ENCODE data around the gene KLHL14.

Gene KLHL14

DNA sequence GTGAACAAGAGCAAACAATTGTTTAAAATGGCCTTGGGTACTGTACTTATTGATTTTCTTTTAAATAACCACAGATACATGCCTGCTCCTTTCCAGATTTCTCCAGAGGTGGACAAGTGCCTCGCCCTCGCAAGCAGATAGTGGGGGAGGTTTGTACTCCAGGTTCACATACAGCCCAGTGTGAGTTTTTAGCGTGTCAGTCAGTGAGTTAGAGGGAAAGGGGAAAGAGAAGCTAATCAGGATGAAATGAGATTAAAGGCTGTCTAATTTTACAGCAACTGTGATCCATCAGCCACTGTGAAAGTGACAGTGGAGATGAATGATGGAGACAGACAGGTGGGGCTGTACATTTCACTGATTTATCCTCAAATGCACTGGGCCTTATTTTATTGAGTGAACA is 74.7 kb downstream of the KLHL14 start:
- ChIA-PET CTCF (no interaction called here), POLR2A (no interaction called here)
- TF ChIP-seq, protein P1, sequence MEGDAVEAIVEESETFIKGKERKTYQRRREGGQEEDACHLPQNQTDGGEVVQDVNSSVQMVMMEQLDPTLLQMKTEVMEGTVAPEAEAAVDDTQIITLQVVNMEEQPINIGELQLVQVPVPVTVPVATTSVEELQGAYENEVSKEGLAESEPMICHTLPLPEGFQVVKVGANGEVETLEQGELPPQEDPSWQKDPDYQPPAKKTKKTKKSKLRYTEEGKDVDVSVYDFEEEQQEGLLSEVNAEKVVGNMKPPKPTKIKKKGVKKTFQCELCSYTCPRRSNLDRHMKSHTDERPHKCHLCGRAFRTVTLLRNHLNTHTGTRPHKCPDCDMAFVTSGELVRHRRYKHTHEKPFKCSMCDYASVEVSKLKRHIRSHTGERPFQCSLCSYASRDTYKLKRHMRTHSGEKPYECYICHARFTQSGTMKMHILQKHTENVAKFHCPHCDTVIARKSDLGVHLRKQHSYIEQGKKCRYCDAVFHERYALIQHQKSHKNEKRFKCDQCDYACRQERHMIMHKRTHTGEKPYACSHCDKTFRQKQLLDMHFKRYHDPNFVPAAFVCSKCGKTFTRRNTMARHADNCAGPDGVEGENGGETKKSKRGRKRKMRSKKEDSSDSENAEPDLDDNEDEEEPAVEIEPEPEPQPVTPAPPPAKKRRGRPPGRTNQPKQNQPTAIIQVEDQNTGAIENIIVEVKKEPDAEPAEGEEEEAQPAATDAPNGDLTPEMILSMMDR (IDR thresholded peaks at IDR 0.05; ENCODE audit: insufficient read depth, low read length, missing control alignments) = no peak
- DNase-seq (ENCODE audit: low read depth, low spot score) = no peak
- H3K4me3 ChIP-seq (ENCODE audit: low read depth, low read length) = no peak overlapping the region

DNA sequence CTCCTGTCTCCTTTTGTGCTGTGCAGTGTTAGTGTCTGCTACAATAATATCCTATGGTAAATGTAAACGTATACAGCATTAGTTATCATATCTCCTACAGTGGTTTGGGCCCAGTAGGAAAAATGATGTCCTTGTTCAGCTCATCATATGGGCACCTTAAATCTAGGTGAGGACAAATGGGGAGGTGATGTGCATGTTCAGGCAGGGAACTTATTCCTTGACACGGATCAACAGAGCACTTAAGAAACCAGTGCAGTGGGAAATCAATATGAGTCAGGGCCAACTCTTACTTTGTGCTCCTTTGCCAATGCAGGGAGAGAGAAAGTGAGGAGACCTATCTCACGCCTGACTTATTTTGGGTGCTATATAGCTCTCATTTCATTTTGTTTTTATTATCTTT is 76.4 kb downstream of the KLHL14 start:
- CTCF ChIA-PET = no interaction called here
- no peak for DNase-seq (ENCODE audit: low read depth, low spot score)
- no peak overlapping the region for H3K4me3 ChIP-seq (ENCODE audit: low read depth, low read length)
- POLR2A ChIA-PET = no interaction called here
- TF ChIP-seq, protein P1 (IDR thresholded peaks at IDR 0.05; ENCODE audit: insufficient read depth, low read length, missing control alignments) = no peak

DNA sequence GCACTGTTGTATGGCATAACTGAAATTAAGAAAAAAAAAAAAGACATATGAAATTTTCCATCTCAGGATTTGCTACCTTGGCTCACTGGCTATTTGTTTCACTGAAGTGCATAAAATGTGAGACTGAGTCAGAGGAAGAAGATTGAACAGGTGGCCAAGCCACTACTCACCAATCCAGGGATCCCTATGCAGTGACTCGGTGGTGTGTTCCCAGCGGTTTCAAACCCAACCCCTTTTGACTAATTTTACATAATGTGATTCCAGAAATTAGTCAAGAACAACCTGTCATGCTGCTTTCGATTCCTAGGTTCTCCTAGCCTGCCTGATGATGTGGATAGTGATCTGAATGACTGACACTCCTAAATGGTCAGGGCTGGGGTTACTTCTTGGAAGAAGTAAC is 77.3 kb downstream of the KLHL14 start:
- ChIA-PET CTCF (no interaction called here), POLR2A (no interaction called here)
- no peak for DNase-seq (ENCODE audit: low read depth, low spot score)
- H3K4me3 ChIP-seq (ENCODE audit: low read depth, low read length) = no peak overlapping the region
- TF ChIP-seq, protein P1 (IDR thresholded peaks at IDR 0.05; ENCODE audit: insufficient read depth, low read length, missing control alignments) = no peak

DNA sequence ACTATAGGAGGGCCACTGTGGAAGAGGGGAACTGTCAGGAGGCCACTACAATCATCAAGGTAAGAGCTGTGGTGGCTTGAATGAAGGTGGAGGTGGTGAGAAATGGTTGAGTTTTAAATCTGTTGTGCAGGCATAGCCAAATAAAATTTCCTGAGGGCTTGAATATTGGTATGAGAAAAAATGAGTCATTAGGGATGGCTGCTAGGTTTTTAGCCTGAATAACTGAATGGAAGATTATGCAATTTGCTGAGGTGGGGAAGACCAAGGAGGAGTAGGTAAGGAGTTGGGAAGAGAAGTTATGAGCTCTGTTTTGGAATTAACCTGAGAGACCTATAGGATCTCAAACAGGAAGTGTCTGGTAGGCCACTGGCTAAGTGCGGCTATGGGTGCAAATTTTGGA is 84.0 kb downstream of the KLHL14 start:
- CTCF ChIA-PET = no interaction called here
- no peak for DNase-seq (ENCODE audit: low read depth, low spot score)
- POLR2A ChIA-PET = no interaction called here
- H3K4me3 ChIP-seq (ENCODE audit: low read depth, low read length) = no peak overlapping the region
- TF ChIP-seq, protein P1 (IDR thresholded peaks at IDR 0.05; ENCODE audit: insufficient read depth, low read length, missing control alignments) = no peak

DNA sequence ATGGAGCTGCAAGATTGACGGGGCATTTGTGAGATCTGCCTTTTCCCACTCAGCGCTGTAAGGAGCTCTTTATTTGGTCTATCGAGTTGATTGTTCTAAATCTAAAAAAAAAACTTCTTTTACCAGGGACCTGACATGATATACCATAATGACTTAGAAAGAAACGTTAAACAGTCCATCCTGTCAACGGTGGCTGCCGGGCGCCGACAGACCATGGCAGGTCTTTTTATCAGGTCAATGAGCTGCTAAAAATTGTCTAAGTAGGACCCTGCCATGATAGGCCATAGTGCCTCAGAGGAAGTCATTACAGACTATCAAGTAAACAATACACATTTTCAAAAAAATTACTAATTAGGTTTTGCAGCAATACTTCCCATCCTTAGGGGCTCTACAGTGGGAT is 87.9 kb downstream of the KLHL14 start:
- H3K4me3 ChIP-seq (ENCODE audit: low read depth, low read length) = no peak overlapping the region
- TF ChIP-seq, protein P1 (IDR thresholded peaks at IDR 0.05; ENCODE audit: insufficient read depth, low read length, missing control alignments) = no peak
- CTCF ChIA-PET = no interaction called here
- DNase-seq (ENCODE audit: low read depth, low spot score) = no peak
- POLR2A ChIA-PET = no interaction called here

DNA sequence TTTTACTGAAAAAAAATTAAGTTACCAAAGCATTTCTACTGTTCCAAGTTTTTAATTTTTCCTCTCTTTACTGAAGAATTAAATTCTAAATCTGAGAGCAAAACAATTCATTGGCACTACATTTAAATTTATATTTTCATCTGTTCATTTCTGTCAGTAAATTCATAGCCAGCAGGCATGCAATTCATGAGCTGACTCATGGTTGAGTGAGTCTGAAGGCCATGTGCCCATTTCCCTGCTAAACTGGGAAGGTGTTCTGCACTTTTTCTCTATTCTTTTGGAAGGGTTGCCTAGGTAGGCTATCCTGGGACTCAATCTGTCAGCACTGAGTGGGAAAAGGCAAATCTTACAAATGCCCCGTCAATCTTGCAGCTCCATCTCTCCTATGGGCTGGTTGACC is 88.7 kb downstream of the KLHL14 start:
- TF ChIP-seq, protein P1 (IDR thresholded peaks at IDR 0.05; ENCODE audit: insufficient read depth, low read length, missing control alignments) = no peak
- ChIA-PET POLR2A (no interaction called here), CTCF (no interaction called here)
- DNase-seq (ENCODE audit: low read depth, low spot score) = no peak
- H3K4me3 ChIP-seq (ENCODE audit: low read depth, low read length) = no peak overlapping the region
